Measurements from ENCODE around the gene OR1K1. TPM values are rescaled to one million over a fixed set of nuclear protein-coding genes. Genes with fewer than 3 reads are reported as not detected.

OR1K1 gene, protein sequence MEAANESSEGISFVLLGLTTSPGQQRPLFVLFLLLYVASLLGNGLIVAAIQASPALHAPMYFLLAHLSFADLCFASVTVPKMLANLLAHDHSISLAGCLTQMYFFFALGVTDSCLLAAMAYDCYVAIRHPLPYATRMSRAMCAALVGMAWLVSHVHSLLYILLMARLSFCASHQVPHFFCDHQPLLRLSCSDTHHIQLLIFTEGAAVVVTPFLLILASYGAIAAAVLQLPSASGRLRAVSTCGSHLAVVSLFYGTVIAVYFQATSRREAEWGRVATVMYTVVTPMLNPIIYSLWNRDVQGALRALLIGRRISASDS
- total RNA-seq = not detected in 2 replicates

DNA sequence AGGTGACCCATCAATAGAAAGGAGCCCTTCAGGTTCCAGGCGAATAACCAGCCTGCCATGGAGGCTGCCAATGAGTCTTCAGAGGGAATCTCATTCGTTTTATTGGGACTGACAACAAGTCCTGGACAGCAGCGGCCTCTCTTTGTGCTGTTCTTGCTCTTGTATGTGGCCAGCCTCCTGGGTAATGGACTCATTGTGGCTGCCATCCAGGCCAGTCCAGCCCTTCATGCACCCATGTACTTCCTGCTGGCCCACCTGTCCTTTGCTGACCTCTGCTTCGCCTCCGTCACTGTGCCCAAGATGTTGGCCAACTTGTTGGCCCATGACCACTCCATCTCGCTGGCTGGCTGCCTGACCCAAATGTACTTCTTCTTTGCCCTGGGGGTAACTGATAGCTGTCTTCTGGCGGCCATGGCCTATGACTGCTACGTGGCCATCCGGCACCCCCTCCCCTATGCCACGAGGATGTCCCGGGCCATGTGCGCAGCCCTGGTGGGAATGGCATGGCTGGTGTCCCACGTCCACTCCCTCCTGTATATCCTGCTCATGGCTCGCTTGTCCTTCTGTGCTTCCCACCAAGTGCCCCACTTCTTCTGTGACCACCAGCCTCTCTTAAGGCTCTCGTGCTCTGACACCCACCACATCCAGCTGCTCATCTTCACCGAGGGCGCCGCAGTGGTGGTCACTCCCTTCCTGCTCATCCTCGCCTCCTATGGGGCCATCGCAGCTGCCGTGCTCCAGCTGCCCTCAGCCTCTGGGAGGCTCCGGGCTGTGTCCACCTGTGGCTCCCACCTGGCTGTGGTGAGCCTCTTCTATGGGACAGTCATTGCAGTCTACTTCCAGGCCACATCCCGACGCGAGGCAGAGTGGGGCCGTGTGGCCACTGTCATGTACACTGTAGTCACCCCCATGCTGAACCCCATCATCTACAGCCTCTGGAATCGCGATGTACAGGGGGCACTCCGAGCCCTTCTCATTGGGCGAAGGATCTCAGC lies at the start of gene OR1K1:
TSS of gene OR1K1 (plus strand) at position 58 of the 995 bp plus-strand sequence. CDS start at position 58, 0 bp downstream.

GRCh38 chr9:122788831-122789230 lies 11.1 kb upstream of the OR1K1 start, which contains the start of gene OR5C1:
TSS of gene OR5C1 (plus strand) at chr9:122788933. CDS start at chr9:122788933, 0 bp downstream.

Other genes starting within 250 kb of the OR1K1 start
- not detected in 2 replicates for gene OR1N2, start 247.0 kb upstream of the OR1K1 start, total RNA-seq
- gene OR1L8, start 216.7 kb upstream of the OR1K1 start, total RNA-seq = not detected in 2 replicates
- gene OR1Q1, start 185.4 kb upstream of the OR1K1 start, total RNA-seq = not detected in 2 replicates
- gene OR1B1, start 142.5 kb upstream of the OR1K1 start, total RNA-seq = not detected in 2 replicates
- not detected in 2 replicates for gene OR1L1, start 138.4 kb upstream of the OR1K1 start, total RNA-seq
- not detected in 2 replicates for gene OR1L3, start 125.0 kb upstream of the OR1K1 start, total RNA-seq
- gene OR1L4, start 76.1 kb upstream of the OR1K1 start, total RNA-seq = not detected in 2 replicates
- gene OR1L6, start 57.8 kb upstream of the OR1K1 start, total RNA-seq = not detected in 2 replicates
- gene OR5C1, start 11.2 kb upstream of the OR1K1 start, total RNA-seq = not detected in 2 replicates
- gene PDCL, start 28.5 kb downstream of the OR1K1 start, total RNA-seq = 14.6 and 14.8 TPM in 2 replicates
- 18.9 and 21.8 TPM in 2 replicates for gene RC3H2, start 105.2 kb downstream of the OR1K1 start, total RNA-seq
- gene ZBTB6, start 113.2 kb downstream of the OR1K1 start, total RNA-seq = 3.6 and 5.6 TPM in 2 replicates
- 2.6 and 2.8 TPM in 2 replicates for gene ZBTB26, start 131.4 kb downstream of the OR1K1 start, total RNA-seq
- 12.9 and 21.4 TPM in 2 replicates for gene RABGAP1, start 140.9 kb downstream of the OR1K1 start, total RNA-seq
- 0.70 and 1.5 TPM in 2 replicates for gene GPR21, start 233.5 kb downstream of the OR1K1 start, total RNA-seq